Measurements from ENCODE around the gene ST8SIA6. TPM values are rescaled to one million over a fixed set of nuclear protein-coding genes. Genes with fewer than 3 reads are reported as not detected.

ST8SIA6 gene
- total RNA-seq, 1 donor from 2014 or later: 0.23 TPM

DNA sequence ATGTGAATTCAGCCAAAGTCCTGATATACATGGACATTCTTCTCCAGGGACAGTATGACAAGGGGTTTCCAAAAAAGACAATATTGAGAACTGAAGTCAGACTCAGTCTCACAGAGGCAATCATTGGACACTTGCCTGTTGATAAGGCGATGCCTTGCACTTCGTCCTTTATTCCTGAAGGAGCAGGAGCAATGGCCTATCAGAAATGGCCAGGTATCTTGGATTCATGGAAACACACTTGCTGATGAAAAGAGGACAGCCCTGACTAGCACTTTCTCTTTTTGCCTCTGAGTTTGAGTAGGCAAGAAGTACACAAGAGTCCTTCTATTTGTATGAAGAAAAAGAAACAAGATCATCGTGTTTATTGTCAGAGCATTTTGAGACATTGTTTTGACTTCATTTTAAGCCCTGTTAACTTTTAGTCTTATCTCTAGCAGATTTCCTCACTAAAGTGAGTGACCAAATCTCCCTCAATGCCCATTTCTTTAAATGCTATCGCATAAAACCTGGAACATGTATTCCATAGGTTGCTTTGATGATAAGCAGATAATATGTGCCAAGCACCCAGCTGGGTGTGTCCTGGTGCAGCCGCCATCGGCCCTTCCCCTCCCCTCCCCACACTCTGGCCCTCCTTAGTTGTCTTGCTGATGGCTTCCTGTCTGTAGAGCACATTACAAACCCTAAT lies 26.6 kb downstream of the ST8SIA6 start:
- TF ChIP-seq, protein P1, sequence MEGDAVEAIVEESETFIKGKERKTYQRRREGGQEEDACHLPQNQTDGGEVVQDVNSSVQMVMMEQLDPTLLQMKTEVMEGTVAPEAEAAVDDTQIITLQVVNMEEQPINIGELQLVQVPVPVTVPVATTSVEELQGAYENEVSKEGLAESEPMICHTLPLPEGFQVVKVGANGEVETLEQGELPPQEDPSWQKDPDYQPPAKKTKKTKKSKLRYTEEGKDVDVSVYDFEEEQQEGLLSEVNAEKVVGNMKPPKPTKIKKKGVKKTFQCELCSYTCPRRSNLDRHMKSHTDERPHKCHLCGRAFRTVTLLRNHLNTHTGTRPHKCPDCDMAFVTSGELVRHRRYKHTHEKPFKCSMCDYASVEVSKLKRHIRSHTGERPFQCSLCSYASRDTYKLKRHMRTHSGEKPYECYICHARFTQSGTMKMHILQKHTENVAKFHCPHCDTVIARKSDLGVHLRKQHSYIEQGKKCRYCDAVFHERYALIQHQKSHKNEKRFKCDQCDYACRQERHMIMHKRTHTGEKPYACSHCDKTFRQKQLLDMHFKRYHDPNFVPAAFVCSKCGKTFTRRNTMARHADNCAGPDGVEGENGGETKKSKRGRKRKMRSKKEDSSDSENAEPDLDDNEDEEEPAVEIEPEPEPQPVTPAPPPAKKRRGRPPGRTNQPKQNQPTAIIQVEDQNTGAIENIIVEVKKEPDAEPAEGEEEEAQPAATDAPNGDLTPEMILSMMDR (conservative IDR thresholded peaks at IDR 0.05; ENCODE audit: low read depth, low read length): no peak
- DNase-seq (ENCODE audit: low read depth): no peak
- no peak overlapping the region for H3K4me3 ChIP-seq (ENCODE audit: low read depth, low read length)

DNA sequence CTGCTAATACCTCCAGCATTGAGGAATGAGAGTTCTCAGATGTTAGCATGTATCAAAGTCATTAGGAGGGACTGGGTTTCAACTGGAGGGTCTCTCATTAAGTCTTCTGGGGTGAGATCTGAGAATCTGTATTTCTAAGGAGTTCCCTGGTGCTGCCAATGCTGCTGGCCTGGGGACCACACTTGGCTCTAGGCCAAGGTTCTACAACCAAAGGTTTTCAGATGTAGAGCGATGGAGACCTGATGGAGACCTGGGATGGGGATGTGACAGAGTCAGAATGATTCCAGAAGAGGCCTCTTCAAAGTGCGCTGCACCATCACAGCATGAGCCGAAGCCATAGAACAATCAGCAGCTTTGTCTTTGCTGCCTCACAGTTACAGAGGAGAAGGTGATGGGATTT lies 27.2 kb downstream of the ST8SIA6 start:
- TF ChIP-seq, protein P1 (conservative IDR thresholded peaks at IDR 0.05; ENCODE audit: low read depth, low read length): no peak
- H3K4me3 ChIP-seq (ENCODE audit: low read depth, low read length): no peak overlapping the region
- DNase-seq (ENCODE audit: low read depth): no peak

DNA sequence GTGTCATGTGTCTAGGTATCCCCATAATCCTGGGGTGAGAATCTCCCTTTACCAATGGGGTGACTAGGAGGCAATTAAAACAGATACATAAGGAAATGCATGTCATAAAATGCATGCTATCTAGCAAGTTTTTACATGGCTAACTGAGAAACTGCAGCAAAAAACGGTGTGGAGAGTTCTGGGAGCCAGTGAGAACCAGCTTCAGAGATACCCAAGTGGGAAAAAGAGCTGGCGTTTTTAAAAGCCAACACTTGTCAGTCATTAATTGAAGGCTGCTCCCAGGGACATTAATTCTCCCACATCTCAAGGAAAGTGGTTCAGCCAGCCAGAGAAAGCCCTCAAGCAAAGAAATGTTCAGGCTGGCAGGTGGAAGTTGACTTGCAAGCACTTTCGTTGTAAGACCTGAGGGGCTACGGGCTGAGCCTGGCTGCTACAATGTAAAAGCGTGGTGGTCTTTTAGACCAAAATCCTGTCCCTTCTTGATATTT lies 28.1 kb downstream of the ST8SIA6 start:
- no peak overlapping the region for H3K4me3 ChIP-seq (ENCODE audit: low read depth, low read length)
- DNase-seq (ENCODE audit: low read depth): no peak
- TF ChIP-seq, protein P1 (conservative IDR thresholded peaks at IDR 0.05; ENCODE audit: low read depth, low read length): no peak

DNA sequence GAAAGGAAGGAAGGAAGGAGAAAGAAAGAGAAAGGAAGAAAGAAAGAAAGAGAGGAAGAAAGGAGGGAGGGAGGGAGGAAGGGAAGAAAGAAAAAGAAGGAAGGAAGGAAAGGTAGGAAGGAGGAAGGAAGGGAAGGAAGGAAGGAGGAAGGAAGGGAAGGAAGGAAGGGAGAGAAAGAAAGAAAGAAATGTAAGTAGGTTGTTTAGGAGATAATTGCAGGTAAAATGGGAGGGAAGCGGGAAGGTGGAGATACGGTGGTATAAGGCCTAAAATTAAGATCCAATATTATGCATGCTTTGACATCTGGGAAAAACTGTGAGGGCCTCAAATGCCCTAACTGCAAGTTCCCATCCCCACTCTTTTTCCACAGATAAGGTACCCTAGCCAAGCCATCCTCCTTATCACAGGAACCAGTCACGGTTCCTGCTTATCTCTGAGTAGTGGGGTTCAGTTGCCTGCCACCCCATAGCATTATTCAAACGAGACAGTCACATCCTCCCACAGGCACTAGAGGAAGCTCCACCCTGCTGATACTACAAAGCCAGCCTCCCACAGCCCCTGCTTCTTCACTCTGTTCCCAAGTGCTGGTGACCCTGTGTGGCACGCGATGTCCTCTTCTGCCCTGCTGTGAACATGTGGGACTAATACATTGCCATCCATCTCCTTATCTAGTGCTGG lies 28.7 kb downstream of the ST8SIA6 start:
- TF ChIP-seq, protein P1 (conservative IDR thresholded peaks at IDR 0.05; ENCODE audit: low read depth, low read length): no peak
- no peak for DNase-seq (ENCODE audit: low read depth)
- no peak overlapping the region for H3K4me3 ChIP-seq (ENCODE audit: low read depth, low read length)

DNA sequence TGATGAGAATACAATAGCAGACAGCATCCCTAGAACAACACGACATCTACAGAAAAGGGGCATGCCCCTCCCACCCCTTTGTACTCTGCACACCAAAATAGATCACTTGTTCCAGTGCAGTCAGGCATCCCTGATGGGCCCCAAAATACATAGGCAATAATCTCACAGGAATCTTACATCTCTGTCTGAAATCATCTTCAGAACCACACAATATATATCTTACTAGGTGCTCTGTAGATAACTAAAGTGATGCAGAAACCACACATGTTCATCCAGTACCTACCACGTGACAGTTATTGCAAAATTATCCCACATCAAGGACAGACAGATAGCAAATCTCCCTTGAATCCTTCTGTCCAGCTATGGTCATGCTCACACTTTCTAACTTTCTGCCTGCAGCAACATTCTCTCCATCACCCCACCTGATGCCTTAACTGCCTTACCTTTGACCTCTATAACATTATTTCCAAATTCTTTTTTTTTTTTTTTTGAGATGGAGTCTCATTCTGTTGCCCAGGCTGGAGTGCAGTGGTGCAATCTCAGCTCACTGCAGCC lies 30.7 kb downstream of the ST8SIA6 start:
- H3K4me3 ChIP-seq (ENCODE audit: low read depth, low read length): no peak overlapping the region
- TF ChIP-seq, protein P1 (conservative IDR thresholded peaks at IDR 0.05; ENCODE audit: low read depth, low read length): no peak
- DNase-seq (ENCODE audit: low read depth): no peak

DNA sequence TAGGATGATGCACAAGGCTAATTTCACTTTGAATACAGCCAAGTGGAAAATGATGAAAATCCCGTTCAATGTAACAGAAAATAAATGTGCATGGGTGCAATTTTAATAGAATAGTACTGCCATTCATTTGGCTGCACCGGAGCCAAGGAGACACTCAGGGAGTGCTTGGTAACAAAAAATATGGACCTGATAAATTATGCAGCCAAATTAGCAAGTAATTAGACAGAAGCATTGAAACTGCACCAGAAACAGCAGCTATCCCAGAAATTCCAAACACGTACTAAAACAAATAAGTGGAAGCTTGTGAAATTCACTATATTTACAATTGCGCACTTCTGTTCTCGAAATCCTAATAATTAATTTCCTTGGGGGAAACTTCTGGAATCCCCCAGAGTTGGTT lies 31.5 kb downstream of the ST8SIA6 start:
- H3K4me3 ChIP-seq (ENCODE audit: low read depth, low read length): no peak overlapping the region
- DNase-seq (ENCODE audit: low read depth): no peak
- TF ChIP-seq, protein P1 (conservative IDR thresholded peaks at IDR 0.05; ENCODE audit: low read depth, low read length): no peak

All from epithelial cell of proximal tubule (primary cell).